Hepatocyte (in vitro differentiated cells): Measurements from ENCODE around the gene OR13J1. TPM values are rescaled to one million over a fixed set of nuclear protein-coding genes. Genes with fewer than 3 reads are reported as not detected.

Experiments used
- DNase-seq: peaks from one replicate; pipeline ENCODE4 v3.0.0-alpha.2; 2016; ENCODE audit warnings: low spot score
- H2AFZ ChIP-seq: fragments of 200-600 bp; sonication (generic); 2 replicates; pipeline ENCODE4 v1.6.0; 2016; ENCODE audit warnings: antibody characterized with exemption, mild to moderate bottlenecking
- H3K27ac ChIP-seq: fragments of 200-600 bp; sonication (generic); 2 replicates; pipeline ENCODE4 v1.5.1; 2016; ENCODE audit warnings: mild to moderate bottlenecking
- H3K27me3 ChIP-seq: fragments of 200-600 bp; sonication (generic); 2 replicates; pipeline ENCODE4 v1.6.1; 2016
- H3K36me3 ChIP-seq: fragments of 200-600 bp; sonication (generic); replicated peaks from 2 replicates; pipeline ENCODE4 v1.5.1; 2016; ENCODE audit warnings: low read depth; ENCODE audit not compliant: insufficient read depth
- H3K4me1 ChIP-seq: fragments of 200-600 bp; sonication (generic); 2 replicates; pipeline ENCODE4 v1.5.1; 2016; ENCODE audit warnings: mild to moderate bottlenecking, moderate library complexity; ENCODE audit not compliant: insufficient read depth
- H3K4me2 ChIP-seq: fragments of 200-600 bp; sonication (generic); 2 replicates; pipeline ENCODE4 v1.6.0; 2016
- H3K4me3 ChIP-seq: fragments of 200-600 bp; sonication (generic); 2 replicates; pipeline ENCODE4 v1.5.1; 2016; ENCODE audit warnings: mild to moderate bottlenecking
- H3K79me2 ChIP-seq: fragments of 200-600 bp; sonication (generic); 2 replicates; pipeline ENCODE4 v1.6.0; 2017; ENCODE audit warnings: mild to moderate bottlenecking
- H3K9me2 ChIP-seq: fragments of 200-600 bp; sonication (generic); replicated peaks from 2 replicates; pipeline ENCODE4 v1.6.0; 2017; ENCODE audit warnings: mild to moderate bottlenecking; ENCODE audit not compliant: insufficient read depth
- H3K9me3 ChIP-seq: fragments of 200-600 bp; sonication (generic); 2 replicates; pipeline ENCODE4 v1.5.1; 2016; ENCODE audit warnings: low read depth, mild to moderate bottlenecking
- H4K20me1 ChIP-seq: fragments of 200-600 bp; sonication (generic); 2 replicates; pipeline ENCODE4 v1.6.0; 2016; ENCODE audit warnings: mild to moderate bottlenecking; ENCODE audit not compliant: insufficient read depth, poor library complexity, severe bottlenecking
- CTCF ChIP-seq: fragments of 200-600 bp; sonication (generic); IDR thresholded peaks from 2 replicates; pipeline ENCODE4 v1.5.1; 2016; ENCODE audit warnings: antibody characterized with exemption, mild to moderate bottlenecking; ENCODE audit not compliant: poor library complexity
- EZH2 ChIP-seq: fragments of 200-600 bp; sonication (generic); IDR thresholded peaks from 2 replicates; pipeline ENCODE4 v1.6.1; 2016; ENCODE audit warnings: antibody characterized with exemption, mild to moderate bottlenecking, borderline replicate concordance
- EZH2phosphoT487 ChIP-seq: fragments of 200-600 bp; sonication (generic); IDR thresholded peaks from one replicate; pipeline ENCODE4 v1.6.1; 2018; ENCODE audit warnings: antibody characterized with exemption, mild to moderate bottlenecking, low read depth, moderate library complexity; ENCODE audit not compliant: unreplicated experiment, severe bottlenecking
- WGBS: methylation state at CpG from one replicate; pipeline ENCODE4 v1.1.6; 2016; ENCODE audit warnings: low lambda C conversion rate; ENCODE audit errors: missing lambda C conversion rate; 5-methylcytosine and 5-hydroxymethylcytosine counted together
- polyA plus RNA-seq: library from polyadenylated mRNA; unstranded; fragments of >200 nt; fragmentation: Nextera tagmentation; extraction: Ambion mirVana; gene quantifications from 2 replicates; pipeline ENCODE4 v1.2.1, GENCODE V29; 2016
- total RNA-seq: library from RNA; depleted of rRNA; stranded (reverse); fragments of >200 nt; gene quantifications from 2 replicates; pipeline ENCODE4 v1.2.3, GENCODE V29; 2014

The OR13J1 gene
- total and polyA plus RNA-seq, 2 experiments from 2014 or later: not detected

- H3K4me1 ChIP-seq: peaks cover 22% of the 10 kb centered on the region
- H3K4me2 ChIP-seq: no peak overlapping the region
- H3K4me3 ChIP-seq: no peak overlapping the region
- peaks cover 24% of the 10 kb centered on the region for H3K79me2 ChIP-seq
- no peak for TF ChIP-seq EZH2phosphoT487
- no peak for TF ChIP-seq EZH2
- TF ChIP-seq CTCF: no peak
- no peaks in the 10 kb centered on the region for H4K20me1 ChIP-seq
- H3K27ac ChIP-seq: no peak overlapping the region
- H2AFZ ChIP-seq: no peak overlapping the region
- 81% methylated on average over 3 of the region's 3 CpGs for WGBS
- no peaks in the 10 kb centered on the region for H3K9me3 ChIP-seq
- no peak for DNase-seq
- H3K9me2 ChIP-seq: no peaks in the 10 kb centered on the region
- H3K36me3 ChIP-seq: no peaks in the 10 kb centered on the region
- H3K27me3 ChIP-seq: no peaks in the 10 kb centered on the region
Measured at GRCh38 chr9:35827486-35827885, 42.7 kb downstream of the OR13J1 start.

GRCh38 chr9:35826071-35826701 lies 44.0 kb downstream of the OR13J1 start:
- no peak for TF ChIP-seq EZH2phosphoT487
- TF ChIP-seq CTCF: peak; percentile 72
- TF ChIP-seq EZH2: no peak
- Histone ChIP-seq H3K36me3 (no peaks in the 10 kb centered on the region), H3K4me3 (no peak overlapping the region), H3K79me2 (peaks cover 11% of the 10 kb centered on the region), H3K4me1 (peaks cover 19% of the 10 kb centered on the region), H4K20me1 (no peaks in the 10 kb centered on the region), H2AFZ (peak overlapping the region; percentile 53), H3K27me3 (no peaks in the 10 kb centered on the region), H3K9me2 (no peaks in the 10 kb centered on the region), H3K27ac (no peak overlapping the region), H3K9me3 (no peaks in the 10 kb centered on the region), H3K4me2 (no peak overlapping the region)
- DNase-seq: peak; percentile 73
- 55% methylated on average over 4 of the region's 4 CpGs for WGBS

- Histone ChIP-seq H3K79me2 (no peaks in the 10 kb centered on the region), H3K4me2 (no peak overlapping the region), H3K27me3 (no peaks in the 10 kb centered on the region), H3K4me1 (no peaks in the 10 kb centered on the region), H3K27ac (no peak overlapping the region), H3K4me3 (no peak overlapping the region), H3K36me3 (no peaks in the 10 kb centered on the region), H4K20me1 (no peaks in the 10 kb centered on the region), H3K9me2 (no peaks in the 10 kb centered on the region), H2AFZ (no peak overlapping the region), H3K9me3 (no peaks in the 10 kb centered on the region)
- TF ChIP-seq EZH2phosphoT487 (no peak), EZH2 (no peak), CTCF (no peak)
- DNase-seq: no peak
Measured at GRCh38 chr9:35822926-35823325, 47.3 kb downstream of the OR13J1 start.

- Histone ChIP-seq H2AFZ (no peak overlapping the region), H3K9me2 (no peaks in the 10 kb centered on the region), H3K4me1 (no peaks in the 10 kb centered on the region), H3K27ac (no peak overlapping the region), H3K36me3 (no peaks in the 10 kb centered on the region), H4K20me1 (no peaks in the 10 kb centered on the region), H3K9me3 (no peaks in the 10 kb centered on the region), H3K4me3 (no peak overlapping the region), H3K79me2 (no peaks in the 10 kb centered on the region), H3K27me3 (no peaks in the 10 kb centered on the region), H3K4me2 (no peak overlapping the region)
- DNase-seq: no peak
- no peak for TF ChIP-seq CTCF
Measured at GRCh38 chr9:35820076-35820475, 50.1 kb downstream of the OR13J1 start.
